ENCODE data around the gene TK1.

GRCh38 chr17:78125976-78126894 is 60.6 kb downstream of the TK1 start:
- TF ChIP-seq, protein P1, sequence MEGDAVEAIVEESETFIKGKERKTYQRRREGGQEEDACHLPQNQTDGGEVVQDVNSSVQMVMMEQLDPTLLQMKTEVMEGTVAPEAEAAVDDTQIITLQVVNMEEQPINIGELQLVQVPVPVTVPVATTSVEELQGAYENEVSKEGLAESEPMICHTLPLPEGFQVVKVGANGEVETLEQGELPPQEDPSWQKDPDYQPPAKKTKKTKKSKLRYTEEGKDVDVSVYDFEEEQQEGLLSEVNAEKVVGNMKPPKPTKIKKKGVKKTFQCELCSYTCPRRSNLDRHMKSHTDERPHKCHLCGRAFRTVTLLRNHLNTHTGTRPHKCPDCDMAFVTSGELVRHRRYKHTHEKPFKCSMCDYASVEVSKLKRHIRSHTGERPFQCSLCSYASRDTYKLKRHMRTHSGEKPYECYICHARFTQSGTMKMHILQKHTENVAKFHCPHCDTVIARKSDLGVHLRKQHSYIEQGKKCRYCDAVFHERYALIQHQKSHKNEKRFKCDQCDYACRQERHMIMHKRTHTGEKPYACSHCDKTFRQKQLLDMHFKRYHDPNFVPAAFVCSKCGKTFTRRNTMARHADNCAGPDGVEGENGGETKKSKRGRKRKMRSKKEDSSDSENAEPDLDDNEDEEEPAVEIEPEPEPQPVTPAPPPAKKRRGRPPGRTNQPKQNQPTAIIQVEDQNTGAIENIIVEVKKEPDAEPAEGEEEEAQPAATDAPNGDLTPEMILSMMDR (IDR thresholded peaks at IDR 0.05) = no peak
- no peak for TF ChIP-seq EP300 (IDR thresholded peaks at IDR 0.05)
